Posterior vena cava (tissue), 2 donors: ENCODE measurements around the gene SPSB1. TPM values are rescaled to one million over a fixed set of nuclear protein-coding genes. Genes with fewer than 3 reads are reported as not detected.
A peak's percentile ranks its signal among the peaks of the same experiment; 100 is the strongest.
"Not testable (repeated sequence)": the region's sequence is repeated elsewhere in the genome, so short reads cannot be mapped to it uniquely, and the experiment has no call there.

ENCODE experiments used
- DNase-seq: peaks from one replicate; pipeline ENCODE4 v3.0.0-alpha.2; 2020; ENCODE audit warnings: low spot score
- intact Hi-C, 2 donors: fragments of 100-400 bp; cut with DNase I; formaldehyde crosslinking; loops; one replicate each; pipeline versions ENCODE4 v1.14.1 to v1.14.2; 2022 to 2023
- total RNA-seq, 2 donors: library from RNA; stranded (reverse); fragmentation: NEBNext Ultra II Directional; extraction: Animal tissue kit (Norgen Biotek cat#: 25700); gene quantifications; one replicate each; pipeline ENCODE4 v1.2.1, GENCODE V29; 2021
- donor health status: DM: yes; HTN: yes; CAD: no.
- donor health status: DM: yes; HTN: yes; CAD: no.

SPSB1 gene
- total RNA-seq, 2 donors from 2014 or later, result 30.9 to 48.0 TPM

DNA sequence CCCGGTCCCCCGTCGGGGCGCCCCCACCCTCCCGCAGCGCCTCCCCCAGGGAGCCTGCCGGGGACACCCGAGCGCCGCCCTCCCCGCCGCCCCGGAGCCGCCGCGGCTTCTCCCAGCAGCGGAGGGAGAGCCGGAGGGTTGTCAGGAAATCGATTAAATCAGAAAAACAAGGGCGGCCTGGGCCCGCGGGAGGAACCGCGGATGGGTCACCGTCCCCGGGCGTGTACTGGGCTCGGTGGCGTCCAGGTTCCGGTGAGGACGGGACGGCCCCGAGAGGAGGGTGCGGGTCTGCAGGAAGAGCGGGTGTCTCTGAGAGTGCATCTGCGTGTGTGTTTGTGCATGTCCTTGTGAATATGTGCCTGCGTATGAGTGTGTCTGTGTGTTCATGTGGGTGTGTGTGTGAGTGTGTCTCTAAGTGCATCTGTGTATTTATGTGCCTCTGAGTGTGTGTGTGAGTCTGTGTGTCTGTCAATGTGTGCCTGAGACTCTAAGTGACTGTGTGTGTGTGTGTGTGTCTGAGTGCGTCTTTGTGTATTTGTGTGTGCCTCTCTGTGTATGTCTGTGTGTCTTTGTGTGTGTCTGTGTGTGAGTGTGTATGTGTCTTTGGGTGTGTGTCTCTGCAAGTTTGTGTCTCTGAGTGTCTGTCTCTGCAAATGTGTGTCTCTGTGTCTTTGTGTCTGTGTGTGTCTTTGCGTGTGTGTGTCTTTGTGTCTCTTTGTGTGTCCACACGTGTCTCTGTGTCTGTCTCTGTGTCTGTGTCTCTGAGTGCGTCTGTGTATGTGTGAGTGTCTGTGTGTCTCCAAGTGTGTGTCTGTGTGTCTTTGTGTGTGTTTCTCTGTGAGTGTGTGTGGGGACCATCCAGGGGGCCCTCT is 1.1 kb downstream of the SPSB1 start:
- intact Hi-C loops, result loop anchor here in 1 of 2 donors (5.0 kb wide), 1 partner anchor 84 kb away; no protein-coding TSS in a partner anchor

DNA sequence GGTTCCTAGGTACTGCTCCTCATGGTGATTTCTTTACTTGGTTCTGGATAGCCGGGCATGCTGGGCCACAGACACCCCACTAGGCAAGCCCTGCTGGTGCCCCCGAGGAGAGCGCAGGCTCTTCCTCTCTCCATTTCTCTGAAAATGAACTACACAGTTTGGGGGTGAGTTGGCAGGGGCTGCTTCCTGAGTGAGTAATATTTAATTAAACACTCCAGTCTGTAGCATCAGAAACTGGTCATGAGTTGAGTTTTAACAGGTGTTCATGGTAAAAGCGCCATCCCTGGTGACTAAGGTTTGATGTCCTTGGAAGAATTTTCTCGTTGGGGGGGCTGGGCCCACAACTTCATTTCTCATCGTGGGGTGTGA is 1.7 kb downstream of the SPSB1 start:
- DNase-seq, result no peak

More for the DNA sequence above, 1.1 kb downstream of the SPSB1 start:
- DNase-seq, result no peak

DNA sequence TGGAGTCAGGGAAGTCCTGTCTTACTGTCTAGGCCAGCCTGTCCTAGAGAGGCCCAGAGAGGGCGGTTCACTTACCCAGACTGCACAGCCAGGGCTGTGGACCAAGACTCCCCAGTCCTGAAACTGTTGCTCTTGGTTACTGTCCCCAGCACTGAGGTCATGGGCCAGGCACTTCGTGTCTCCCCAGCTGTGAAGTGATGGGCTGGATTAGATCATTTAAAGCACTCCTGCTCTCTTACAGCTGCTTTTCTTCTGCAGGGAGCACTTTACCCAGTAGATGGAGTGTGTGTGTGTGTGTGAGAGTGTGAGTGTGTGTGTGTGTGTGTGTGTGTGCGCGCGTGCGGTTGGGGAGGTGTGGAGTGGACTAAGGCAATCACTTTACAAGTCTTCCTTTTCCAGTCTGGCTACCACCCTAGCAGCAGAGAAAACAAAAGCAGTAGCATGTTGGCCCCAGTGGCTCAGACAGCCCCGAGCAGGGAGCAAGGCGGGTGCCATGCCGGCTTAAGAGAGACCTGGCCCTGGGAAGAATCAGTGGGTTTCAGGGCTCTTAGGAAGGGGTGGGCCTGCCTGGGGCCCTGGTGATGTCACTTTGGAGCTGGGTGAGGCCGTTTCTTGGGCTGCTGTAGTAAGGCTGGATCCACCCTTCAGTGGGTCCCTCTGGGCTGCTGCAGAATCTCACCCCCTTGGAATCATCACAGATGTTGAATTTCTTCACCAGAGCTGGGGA is 2.4 kb downstream of the SPSB1 start:
- intact Hi-C loops, result loop anchor here in 1 of 2 donors (5.0 kb wide), 1 partner anchor 82 kb away; no protein-coding TSS in a partner anchor

More for the DNA sequence above, 1.7 kb downstream of the SPSB1 start:
- intact Hi-C loops, result loop anchor here in 1 of 2 donors (5.0 kb wide), 1 partner anchor 83 kb away; no protein-coding TSS in a partner anchor

GRCh38 chr1:9295884-9296283 is 3.2 kb downstream of the SPSB1 start:
- no peak for DNase-seq
- intact Hi-C loops, result no loop called here

More for the DNA sequence above, 2.4 kb downstream of the SPSB1 start:
- no peak for DNase-seq

DNA sequence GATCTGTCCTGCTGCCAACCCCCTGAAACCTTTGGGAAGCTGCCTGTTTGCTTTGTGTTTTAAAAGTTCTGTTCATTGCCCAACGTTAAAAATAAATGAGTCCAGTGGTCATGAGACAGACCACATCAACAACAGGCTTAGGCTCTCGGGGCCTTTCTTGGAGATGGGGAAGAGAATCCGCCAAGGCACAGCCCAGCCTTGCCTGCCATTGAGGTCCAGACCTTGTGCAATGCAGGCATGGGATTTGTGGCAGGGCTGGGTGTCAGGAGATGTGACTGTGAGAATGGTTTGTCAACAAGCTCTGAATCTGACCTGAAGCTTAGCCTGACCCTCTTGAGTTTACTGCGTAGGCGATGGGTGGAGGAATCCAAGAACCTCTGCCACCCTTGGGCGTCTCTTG is 4.2 kb downstream of the SPSB1 start:
- peak; percentile 69 for DNase-seq
- intact Hi-C loops, result no loop called here

GRCh38 chr1:9297831-9298230 is 5.1 kb downstream of the SPSB1 start:
- intact Hi-C loops, result no loop called here
- no peak for DNase-seq

- no peak for DNase-seq
- intact Hi-C loops, result no loop called here
Measured at GRCh38 chr1:9298282-9298681, 5.6 kb downstream of the SPSB1 start.

DNA sequence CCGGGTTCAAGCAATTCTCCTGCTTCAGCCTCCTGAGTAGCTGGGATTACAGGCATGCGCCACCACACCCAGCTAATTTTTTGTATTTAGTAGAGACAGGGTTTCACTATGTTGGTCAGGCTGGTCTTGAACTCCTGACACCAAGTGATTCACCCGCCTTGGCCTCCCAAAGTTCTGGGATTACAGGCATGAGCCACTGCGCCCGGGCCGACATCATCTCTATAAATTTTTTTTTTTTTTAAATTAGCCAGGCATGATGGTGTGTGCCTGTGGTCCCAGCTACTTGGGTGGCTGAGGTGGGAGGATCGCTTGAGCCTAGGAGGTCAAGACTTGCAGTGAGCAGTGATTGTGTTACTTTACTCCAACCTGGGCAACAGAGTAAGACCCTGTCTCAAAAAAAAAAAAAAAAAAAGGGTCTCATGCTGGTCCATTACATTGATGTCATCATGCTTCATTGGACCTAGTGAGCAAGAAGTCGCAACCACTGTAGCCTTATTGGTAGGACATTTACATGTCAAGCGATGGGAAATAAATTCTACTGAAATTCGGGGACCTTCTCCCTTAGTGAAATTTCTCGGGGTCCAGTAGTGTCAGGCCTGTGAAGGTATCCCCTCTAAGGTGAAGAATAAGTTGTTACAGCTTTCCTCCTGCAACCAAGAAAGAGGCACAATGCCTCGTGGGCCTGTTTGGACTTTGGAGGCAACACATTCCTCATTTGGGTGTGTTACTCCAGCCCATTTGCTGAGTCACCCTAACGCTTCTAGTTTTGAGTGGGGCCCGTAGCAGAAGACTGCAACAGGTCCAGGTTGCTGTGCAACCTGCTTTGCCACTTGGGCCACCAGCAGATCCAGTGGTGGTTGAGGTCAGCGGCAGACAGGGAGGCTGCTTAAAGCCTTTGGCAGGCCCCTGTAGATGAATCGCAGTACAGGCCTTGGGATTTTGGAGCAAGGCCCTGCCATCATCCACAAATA is 7.2 kb downstream of the SPSB1 start:
- DNase-seq, intact Hi-C loops: not testable (repeated sequence)

DNA sequence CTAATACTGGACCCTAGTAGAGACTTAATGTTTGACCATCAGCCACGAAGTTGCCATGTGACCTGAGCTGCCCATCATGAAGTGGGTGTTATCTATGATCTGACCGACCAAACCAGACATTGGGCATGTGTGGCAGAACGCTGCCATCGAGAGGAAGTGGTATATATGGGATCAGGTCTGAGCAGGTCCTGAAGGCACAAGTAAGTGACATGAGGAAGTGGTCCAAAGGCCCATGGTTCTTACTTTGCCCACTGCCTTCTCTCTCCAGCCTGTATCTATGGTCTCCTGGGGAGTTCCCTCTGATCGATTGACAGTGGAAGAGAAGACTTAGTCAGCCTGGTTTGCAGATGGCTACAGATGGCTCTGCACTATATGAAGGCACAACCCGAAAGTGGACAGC is 7.9 kb downstream of the SPSB1 start:
- DNase-seq, result no peak
- intact Hi-C loops, result no loop called here

DNA sequence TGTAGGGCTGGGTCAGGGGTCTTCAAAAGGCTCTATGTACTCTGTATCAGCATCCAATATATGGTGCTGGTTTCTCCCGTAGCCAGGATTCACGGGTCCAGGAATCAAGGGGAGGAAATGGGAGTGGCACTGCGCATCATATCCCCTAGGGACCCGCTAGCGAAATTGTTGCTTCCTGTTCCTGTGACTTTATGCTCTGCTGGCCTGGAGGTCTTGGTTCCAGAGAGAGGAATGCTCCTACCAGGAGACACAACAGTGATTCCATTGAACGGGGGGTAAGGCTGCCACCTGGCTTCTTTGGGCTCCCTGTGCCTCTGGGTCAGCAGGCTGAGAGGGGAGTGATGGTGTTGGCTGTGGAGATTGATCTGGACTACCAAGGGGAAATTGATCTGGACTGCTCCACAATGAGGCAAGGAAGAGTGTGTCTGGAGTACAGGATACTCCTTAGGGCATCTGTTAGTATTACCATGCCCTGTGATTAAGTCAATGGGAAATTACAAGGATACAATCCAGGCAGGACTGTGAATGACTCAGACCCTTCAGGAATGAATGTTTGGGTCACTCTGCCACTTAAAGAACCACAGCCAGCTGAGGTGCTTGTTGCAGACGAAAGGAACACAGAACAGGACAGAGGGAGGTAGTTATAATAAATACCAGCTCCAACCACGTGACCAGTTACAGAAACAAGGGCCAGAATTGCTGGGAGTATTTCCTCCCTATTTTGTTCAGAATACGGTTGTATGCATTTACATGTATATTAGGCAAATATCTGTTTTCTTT is 10.2 kb downstream of the SPSB1 start:
- peak; percentile 62 for DNase-seq
- intact Hi-C loops, result no loop called here

DNA sequence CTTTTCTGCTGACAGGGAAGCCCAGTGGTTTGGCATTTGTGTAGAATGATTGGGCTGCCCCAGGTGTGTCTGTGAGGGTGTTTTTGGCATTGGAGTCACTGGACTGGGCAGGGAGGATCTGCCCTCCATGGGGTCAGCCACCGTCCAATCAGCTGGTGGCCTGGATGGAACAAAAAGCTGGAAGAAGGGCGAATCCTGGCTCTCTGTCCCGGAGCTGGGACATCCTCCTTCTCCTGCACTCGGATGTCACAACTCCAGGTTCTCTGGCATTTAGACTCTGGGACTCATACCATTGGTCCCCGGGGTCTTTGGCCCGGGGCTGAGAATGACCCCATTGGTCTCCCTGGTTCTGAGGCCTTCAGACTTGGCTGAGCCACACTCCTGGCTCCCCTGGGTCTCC is 11.2 kb downstream of the SPSB1 start:
- peak; percentile 71 for DNase-seq
- intact Hi-C loops, result no loop called here

DNA sequence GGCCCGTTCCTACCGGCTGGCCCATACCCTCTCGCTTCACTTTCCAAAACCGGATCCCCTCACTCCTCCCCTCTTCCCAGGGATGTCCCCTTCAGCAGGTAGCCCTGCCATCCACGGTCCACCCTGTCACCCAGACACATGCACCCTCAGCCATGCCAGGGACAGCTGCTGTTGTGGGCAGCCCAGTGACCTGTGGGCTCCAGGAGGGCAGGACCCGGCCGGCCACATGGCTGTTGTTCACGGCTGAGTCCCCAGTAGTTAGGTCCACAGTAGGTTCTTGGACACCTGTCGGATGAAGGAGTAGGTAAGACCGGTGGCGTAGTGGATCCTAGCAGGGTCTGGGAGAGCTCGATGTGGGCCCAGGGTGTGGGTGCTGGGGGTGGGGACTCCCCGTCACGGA is 12.5 kb downstream of the SPSB1 start:
- intact Hi-C loops, result no loop called here
- no peak for DNase-seq

GRCh38 chr1:9306006-9306405 is 13.3 kb downstream of the SPSB1 start:
- intact Hi-C loops, result no loop called here
- DNase-seq, result no peak

DNA sequence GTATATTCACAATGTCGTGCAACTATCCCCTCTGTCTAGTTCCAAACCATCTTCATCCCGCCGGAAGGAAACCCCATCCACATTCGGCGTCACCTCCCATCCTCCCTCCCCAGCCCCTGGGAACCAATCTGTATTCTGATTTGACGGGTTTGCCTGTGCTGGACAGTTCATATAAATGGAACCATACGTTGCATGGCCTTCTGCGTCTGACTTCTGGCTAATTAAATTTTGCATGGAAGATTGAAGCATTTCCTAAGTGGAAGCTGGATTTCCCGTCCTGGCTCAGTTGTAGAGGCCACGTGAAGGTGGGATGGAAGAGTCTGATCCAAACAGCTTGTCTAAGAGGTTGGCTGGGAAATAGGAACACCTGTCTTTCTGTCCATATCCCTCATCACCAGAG is 14.6 kb downstream of the SPSB1 start:
- intact Hi-C loops, result no loop called here

GRCh38 chr1:9308236-9308785 is 15.6 kb downstream of the SPSB1 start:
- intact Hi-C loops, result no loop called here
- DNase-seq, result peak; percentile 73

More for the DNA sequence above, 14.6 kb downstream of the SPSB1 start:
- DNase-seq, result no peak

- DNase-seq, result no peak
- intact Hi-C loops, result no loop called here
Measured at GRCh38 chr1:9309080-9309479, 16.4 kb downstream of the SPSB1 start.

- intact Hi-C loops, result no loop called here
- DNase-seq, result no peak
Measured at GRCh38 chr1:9309991-9310390, 17.3 kb downstream of the SPSB1 start.

- DNase-seq, result peak; percentile 65
- intact Hi-C loops, result no loop called here
Measured at GRCh38 chr1:9311029-9311428, 18.3 kb downstream of the SPSB1 start.
